NCI-H146 treated with DMSO at 0.1 percent for 48 hours (cell line): ENCODE measurements around the gene MPIG6B.
A peak's percentile ranks its signal among the peaks of the same experiment; 100 is the strongest.

Source experiments
- DNase-seq: peaks from one replicate; lab custom pipeline; 2025; ENCODE audit not compliant: unreplicated experiment; lab: John Stamatoyannopoulos, UW

Gene MPIG6B

DNA sequence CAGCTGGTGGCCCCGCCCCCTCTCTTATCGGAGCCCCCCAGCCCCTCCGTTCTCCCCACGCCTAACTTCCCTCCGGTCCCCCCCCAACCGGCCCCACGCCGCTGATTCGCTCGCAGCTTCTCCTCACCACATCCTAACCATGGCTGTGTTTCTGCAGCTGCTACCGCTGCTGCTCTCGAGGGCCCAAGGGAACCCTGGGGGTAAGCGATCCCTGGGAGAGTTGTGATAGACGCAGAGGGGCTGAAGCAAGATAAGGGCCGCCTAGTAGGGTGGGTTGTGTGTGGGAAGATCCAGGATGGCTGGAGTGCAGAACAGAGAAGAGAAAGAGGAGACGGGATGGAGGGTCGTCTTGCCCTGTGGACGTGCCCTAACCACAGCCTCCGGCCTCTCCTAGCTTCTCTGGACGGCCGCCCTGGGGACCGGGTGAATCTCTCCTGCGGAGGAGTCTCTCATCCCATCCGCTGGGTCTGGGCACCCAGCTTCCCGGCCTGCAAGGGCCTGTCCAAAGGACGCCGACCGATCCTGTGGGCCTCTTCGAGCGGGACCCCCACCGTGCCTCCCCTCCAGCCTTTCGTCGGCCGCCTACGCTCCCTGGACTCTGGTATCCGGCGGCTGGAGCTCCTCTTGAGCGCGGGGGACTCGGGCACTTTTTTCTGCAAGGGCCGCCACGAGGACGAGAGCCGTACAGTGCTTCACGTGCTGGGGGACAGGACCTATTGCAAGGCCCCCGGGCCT is at the start of gene MPIG6B:
TSS of gene MPIG6B (plus strand) at position 129 of the 735 bp plus-strand sequence. CDS start at position 140, 11 bp downstream.
- no peak for DNase-seq

GRCh38 chr6:31676322-31676903 is 46.8 kb upstream of the MPIG6B start:
- DNase-seq: no peak

DNA sequence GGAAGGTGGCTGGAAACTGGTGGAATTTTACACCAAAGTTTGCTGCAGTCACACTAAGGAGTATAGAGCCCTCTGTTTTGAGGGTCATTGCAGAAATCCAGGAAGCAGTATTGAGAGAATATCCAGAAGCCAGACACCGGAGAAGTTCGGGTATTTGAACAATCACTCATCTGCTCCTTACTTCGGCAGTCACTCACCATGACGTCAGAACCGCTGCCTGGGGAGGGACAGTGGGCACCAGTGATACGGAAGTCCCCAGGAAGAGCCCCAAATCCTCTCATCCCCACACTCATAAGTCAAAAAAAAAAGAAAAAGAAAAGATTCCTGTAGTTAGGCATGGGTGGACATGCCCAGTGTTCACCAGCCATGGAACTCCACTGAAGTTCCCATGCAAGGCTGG is 46.3 kb upstream of the MPIG6B start:
- DNase-seq: no peak

GRCh38 chr6:31677955-31678354 is 45.2 kb upstream of the MPIG6B start:
- no peak for DNase-seq

GRCh38 chr6:31680226-31681134 is 42.7 kb upstream of the MPIG6B start, which contains the start of gene LY6G5C:
Gene LY6G5C (minus strand): TSS chr6:31681067. CDS start chr6:31680373, 694 bp downstream.
- peak; percentile 81 for DNase-seq

GRCh38 chr6:31681135-31681671 is 42.0 kb upstream of the MPIG6B start:
- no peak for DNase-seq

GRCh38 chr6:31683591-31683990 is 39.6 kb upstream of the MPIG6B start:
- DNase-seq: no peak

- DNase-seq: no peak
Observed at GRCh38 chr6:31686483-31686882, 36.7 kb upstream of the MPIG6B start.

DNA sequence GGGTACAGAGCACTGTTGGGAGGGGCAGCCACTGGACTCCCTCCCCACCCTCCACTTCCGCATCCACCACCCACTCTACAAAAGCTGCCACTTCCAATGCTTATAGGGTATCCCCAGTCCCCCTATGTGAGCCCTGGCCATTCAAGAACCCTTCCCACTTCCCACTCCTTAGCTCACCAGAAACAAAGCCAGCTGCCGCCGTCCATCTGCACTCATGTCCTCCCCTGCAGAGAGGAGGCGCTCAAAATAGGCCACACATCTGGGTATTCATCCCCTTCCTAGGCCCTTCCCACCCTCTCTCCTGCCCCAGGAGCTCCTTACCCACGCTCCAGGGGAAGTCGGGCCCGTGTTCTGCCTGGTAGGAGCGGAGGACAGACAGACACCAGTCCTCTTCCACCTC is 35.9 kb upstream of the MPIG6B start:
- DNase-seq: no peak

- DNase-seq: no peak
Observed at GRCh38 chr6:31687860-31688693, 35.1 kb upstream of the MPIG6B start.

DNA sequence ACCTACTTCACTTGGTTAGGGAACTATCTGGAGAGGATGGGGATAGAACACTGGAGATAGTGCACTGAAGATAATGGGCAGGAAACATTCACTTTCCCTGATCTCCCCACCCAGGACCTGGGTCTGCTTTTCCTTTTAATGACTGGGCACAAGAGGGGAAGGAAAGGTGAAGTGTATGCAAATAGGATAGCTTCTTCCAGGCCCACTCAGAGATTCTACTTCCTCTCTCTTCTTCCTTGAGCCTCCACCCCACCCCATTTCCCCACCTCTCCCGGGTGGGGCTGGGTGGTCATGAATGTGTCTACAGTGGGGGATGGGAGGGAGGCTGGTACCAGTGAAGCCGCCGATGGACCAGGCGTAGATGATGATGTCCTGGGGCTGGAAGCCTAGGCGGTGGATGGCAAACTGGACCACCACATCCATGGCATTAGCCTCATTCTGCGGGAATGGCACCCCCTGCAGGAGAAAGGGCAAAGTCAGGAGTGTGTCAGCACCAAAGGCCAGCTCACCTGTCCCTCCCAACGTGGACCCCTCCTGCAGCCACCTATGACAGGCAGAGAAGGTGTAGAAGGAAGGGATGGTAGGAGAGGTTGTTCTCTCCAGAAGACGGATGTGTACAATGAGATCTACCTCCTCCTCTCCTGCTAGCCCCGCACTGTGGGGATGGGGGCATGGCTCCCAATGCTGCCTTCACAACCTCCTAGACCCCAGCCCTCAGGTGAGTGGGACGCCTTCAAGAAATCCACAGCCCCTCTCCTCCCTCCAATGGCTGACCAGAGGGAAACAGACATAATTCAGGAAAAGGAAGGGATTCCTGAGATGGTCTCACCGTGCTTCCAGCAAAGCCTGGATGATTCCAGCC is 33.7 kb upstream of the MPIG6B start:
- no peak for DNase-seq

- DNase-seq: no peak
Observed at GRCh38 chr6:31690231-31691077, 32.7 kb upstream of the MPIG6B start.

DNA sequence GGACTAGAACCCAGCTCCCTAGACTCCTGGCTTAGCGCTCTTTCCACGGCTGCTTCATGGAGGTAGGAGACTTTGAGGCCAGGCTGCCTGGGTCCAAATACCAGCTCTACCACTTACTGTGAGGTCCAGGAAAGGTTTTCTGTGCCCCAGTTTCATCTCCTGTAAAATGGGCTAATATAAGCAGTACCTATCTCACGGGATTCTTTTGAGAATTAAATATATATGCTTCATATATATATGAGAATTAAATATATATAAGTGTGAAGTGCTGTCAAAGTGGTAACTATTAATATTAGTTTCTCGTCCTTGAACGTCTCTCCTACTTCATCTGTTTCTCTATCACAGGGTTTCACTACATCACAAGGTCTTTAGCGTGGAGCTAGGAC is 32.1 kb upstream of the MPIG6B start:
- no peak for DNase-seq

DNA sequence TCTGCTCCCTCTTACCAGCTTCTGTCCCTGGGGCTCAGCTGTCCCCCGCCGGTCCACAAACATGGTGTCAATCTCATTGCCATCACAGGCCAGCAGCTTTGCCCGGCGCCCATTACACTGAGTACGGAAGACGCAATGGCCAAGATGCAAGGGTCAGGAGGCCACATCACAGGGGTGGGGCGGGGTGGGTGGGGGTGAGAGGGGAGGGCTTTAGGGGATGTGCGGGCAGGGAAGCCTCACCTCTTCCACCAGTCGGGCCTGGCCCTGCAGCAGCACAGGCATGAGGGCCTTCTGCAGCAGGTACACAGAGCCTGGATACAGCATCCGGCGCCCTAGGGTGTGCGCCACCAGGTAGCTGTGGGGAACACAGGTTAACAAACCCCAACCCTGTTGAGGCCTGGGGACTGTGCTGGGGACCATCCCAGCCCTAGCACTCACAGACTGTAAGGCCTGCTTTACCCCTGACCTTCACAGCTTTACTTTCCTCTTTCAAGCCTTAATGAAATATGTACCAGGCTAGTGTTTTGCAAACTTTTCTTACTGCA is 31.5 kb upstream of the MPIG6B start:
- DNase-seq: no peak

- DNase-seq: no peak
Observed at GRCh38 chr6:31692353-31692752, 30.8 kb upstream of the MPIG6B start.

DNA sequence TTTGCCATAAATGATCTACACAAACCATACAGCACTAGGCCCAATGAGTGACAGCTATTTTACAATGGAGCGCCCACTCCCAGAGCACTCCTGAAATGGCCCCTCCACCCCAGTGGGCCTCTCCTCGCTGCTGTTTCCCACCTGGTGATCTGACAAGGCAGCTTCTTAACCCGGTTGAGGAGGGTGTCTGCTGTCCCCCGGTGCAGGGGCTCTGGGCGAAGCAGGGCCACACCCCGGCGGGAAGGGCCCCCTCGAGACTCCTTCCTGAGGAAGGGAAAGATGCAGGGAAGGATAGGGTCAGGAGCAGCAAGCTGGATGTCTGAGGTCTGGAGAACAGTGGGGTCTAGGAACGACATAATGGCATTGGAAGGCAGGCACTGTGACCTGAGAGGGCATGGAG is 30.3 kb upstream of the MPIG6B start:
- DNase-seq: no peak

- no peak for DNase-seq
Observed at GRCh38 chr6:31693535-31693934, 29.6 kb upstream of the MPIG6B start.

GRCh38 chr6:31697555-31697954 is 25.6 kb upstream of the MPIG6B start:
- no peak for DNase-seq
